GM21825 (cell line): ENCODE data around the gene TMEM167A.
"Not testable (repeated sequence)": the region's sequence is repeated elsewhere in the genome, so short reads cannot be mapped to it uniquely, and the experiment has no call there.

ENCODE experiments used
- ATAC-seq: cut with Tn5 transposase; IDR thresholded peaks from one replicate; pipeline ENCODE4 v1.9.1; 2021; ENCODE audit warnings: mild to moderate bottlenecking, moderate library complexity; ENCODE audit not compliant: unreplicated experiment

Gene TMEM167A

DNA sequence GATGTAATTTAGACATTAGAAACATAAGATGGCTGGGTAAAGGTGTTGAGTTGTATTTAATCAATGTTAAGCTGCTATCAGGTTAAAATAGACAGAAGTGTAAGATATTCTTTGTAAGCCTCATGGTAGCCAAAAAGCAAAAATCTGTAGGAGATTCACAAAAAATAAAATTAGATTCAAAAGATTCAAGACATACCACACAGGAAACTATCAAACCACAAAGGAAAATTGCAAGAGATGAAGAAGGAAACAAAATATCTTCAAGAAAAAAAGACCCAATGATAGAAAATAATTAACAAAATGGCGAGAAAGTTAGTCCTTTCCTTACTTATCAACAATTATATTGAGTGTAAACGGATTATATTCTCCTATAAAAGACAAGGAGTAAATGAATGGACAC is 15.4 kb upstream of the TMEM167A start:
- no peak for ATAC-seq

DNA sequence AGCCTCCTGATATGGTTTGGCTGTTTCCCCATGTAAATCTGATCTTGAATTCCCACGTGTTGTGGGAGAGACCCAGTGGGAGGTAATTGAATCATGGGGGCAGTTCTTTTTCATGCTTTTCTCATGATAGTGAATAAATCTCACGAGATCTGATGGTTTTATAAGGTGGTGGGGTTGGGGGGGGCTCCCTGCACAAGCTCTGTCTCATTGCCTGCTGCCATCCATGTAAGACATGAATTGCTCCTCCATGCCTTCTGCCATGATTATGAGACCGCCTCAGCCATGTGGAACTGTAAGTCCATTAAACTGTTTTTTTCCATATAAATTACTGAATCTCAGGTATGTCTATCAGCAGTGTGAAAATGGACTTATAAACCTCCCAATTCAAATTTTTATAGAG is 13.0 kb upstream of the TMEM167A start:
- ATAC-seq = no peak

DNA sequence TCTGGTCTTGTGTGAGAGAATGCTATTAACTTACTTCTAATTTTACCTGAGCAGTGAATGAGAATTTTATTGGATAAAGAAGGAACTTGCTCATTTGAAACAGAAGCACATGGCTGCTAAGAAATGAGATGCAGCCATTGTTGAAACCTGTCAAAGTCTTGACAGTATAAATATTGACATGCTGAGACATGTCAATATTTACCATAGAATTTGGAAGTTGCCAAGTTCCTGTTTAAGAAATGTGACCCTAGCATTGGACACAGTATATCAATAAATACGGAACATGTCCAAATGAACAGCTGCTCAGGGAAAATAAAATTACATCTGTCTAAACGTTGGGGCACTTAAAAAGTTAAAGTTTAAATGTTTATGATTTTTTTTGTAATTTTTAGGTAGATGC is 7.9 kb upstream of the TMEM167A start:
- ATAC-seq = no peak

DNA sequence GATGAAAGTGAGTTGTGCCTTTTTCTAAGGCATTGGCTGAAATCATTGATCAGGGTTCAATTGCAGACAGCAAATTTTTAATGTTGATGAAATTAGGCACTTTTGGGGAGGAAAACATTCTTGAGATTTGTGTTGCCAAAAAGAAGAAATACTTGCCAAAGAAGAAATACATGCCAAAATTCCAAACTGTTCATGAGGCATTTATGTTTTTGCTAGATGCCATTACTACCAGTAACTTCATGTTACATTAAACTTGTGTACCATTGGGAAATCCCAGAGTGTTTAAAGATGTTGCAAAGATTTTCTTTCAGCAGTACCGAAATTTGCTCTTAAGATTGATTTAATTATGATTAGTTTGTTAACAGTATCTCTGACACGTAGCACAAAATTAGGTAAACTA is 7.1 kb upstream of the TMEM167A start:
- ATAC-seq = no peak

DNA sequence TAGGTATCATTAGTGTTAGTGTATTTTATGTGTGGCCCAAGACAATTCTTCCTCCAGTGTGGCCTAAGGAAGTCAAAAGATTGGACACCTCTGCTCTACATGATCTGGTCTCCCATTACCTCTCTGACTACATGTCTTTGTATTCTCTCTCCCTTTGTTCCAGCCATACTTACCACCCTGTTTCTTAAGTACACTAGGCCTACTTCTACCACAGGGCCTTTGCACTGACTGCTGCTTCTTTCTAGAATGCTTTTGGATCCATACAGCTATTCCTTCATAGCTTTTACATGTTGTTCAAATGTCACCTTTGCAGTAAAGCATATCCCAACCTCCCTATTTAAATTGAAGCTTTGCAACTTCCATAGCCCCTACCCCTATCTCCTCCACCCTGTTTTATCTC is 5.6 kb upstream of the TMEM167A start:
- no peak for ATAC-seq

DNA sequence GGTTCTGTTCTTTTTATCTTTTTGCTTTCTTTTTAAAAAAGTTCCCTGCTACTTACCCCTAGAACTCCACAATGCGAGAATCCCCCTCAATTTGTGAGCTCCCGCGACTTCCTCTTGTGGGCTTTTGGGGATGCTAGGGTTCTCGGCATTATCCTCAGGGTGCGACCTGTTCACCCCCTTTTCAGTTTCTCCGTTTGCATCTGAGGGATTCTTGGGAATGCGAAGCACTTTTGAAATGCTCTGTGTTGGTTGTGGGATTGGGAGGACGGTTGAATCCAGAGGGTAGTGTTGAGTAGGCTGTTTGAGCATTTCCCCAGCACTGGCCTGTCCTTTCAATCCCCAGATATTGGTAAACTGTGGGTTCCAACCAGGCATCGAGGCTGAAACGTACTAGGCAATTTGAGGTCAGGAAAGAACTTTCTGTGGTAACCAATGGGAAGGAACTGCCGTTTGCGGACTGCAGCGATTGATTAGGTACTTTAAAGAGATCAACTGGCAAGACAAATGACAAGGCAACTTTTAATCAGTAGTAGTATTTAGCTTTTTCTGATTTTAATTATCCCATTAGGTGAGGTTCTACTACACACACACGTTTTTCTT is 568 bp upstream of the TMEM167A start:
- ATAC-seq = peak; percentile 8

DNA sequence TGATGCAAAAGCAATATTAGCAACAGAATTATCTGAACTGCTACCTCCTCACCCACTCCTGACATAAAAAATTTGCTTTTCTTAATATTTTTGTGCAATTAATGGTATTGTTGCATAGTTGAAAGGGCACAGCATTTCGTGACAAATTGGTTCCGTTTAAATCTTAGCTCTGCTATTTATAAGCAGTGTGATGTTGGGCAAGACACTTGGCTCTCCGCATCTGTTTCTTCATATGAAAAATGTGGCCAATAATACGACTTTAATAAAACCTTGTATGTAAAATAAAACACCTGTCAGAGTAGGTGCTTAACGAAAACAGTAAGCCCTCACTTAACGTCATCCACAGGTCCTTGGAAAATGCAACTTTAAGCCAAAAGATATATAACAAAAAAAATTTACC is 4.2 kb downstream of the TMEM167A start:
- no peak for ATAC-seq

DNA sequence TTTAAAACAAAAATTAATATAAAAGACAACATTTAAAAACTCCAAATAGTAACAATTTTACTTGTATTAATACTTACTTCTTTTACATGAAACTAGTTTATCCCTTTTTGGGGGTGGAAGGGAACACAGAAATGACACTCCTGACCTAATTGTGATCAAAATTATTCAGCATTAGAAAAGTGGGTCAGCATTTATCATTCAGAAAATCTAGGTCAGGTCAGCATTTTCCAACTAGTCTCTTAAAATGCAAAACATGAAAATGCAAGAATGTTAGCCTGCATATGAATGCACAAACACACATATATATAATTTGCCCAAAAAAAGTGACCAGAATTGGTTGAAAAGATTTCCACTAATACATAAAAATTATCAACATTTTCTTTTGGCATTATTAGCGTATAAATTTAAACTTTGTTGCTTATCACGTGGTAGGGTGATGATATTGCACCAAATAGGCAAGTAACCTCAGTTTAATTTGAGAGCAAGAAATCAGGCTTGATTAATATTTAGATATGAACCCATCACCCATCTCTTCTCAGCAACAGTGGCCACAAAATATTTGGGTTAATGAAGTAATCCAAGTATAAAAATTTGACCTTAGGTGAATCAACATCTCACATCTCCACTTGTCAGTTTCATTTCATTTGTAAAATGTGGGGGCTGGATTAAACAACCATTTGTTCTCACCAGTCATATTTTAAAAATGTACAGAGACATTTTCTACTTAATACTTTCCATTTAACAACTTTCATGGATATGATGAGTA is 5.7 kb downstream of the TMEM167A start:
- no peak for ATAC-seq

DNA sequence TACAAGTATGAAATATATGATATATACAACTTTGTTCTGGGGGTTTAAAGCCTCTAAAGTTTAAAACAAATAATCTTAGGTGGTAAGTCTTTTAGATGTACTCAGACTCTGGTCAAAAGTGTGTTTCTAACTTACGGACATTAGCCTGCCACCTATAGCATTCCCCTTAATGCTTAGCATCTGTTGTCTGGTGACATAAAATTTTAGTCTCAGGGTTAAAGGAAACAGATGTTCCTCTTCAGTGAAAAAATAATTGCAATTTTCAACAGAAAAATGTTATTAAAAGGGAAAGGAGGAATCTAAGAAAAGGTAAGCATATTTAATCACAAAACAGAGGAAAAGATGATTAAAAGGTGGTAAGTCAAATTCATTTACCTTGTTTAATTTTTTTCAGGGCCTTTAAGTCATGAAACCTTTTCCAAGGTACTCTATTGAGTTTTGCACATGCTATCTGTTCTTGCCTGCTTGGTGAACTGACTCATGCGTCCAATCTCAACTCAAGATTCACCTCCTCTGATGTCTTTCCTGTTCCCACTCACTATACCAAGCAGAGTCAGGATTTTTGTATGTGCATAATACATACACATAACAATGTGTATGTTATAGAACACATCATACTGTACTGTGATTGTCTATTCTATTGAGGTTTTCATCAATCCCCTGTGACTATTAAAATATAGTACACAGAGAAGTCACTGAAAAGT is 7.9 kb downstream of the TMEM167A start:
- ATAC-seq = no peak

DNA sequence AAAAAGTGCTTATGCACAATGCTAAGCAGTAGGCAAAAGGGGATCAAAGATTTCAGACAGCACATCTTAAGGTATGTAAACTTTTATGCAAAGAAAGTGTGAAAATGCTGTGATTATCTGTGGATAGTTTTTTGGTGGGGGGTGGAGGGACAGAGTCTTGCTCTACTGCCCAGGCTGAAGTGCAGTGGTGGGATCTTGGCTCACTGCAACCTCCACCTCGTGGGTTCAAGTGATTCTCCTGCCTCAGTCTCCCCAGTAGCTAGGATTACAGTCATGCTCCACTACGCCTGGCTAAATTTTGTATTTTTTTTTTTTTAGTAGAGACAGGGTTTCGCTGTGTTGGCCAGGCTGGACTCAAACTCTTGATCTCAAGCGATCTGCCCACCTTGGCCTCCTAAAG is 9.8 kb downstream of the TMEM167A start:
- not testable (repeated sequence) for ATAC-seq

DNA sequence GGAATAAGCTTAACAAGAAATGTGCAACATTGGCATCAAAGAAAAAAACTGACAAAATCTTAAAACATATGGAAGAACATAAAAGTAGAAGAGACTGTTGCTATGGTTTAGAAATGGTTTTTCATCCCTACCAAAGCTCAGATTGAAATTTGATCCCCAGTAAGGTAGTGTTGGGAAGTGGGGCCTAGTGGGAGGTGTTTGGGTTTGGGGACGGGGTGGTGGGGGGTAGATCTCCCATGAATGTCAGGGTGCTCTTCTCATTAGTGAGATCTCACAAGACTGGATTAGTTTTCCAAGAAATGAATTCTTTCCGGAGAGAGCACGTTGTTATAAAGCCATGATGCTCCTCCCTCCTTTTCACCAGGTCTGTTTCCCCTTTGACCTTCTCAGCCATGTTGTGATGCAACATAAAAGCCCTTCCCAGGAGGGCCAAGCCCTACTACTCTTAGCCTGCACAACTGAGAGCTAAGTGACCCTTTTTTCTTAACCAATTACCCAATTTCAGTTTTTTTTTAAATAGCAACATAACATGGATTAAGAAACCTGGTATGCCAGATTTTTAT is 10.6 kb downstream of the TMEM167A start:
- ATAC-seq = no peak

DNA sequence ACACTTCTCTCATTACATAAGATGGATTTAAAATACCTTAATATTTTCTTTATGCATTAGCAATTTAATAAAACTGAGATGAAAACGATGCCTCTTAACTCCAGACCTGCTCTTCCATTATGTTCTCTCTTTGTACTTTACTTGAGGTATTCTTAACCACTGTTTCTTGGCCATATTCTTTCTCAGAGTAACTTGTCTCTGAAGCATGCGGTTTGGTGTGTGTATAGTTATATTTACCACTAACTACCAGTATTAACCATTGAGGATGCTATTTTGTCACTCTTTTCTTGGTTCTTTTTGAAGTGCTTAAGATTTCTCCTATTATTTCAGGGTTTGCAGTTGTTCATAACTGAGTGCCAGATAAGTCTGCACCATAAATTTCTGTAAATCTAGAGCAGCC is 17.9 kb downstream of the TMEM167A start:
- ATAC-seq = no peak

DNA sequence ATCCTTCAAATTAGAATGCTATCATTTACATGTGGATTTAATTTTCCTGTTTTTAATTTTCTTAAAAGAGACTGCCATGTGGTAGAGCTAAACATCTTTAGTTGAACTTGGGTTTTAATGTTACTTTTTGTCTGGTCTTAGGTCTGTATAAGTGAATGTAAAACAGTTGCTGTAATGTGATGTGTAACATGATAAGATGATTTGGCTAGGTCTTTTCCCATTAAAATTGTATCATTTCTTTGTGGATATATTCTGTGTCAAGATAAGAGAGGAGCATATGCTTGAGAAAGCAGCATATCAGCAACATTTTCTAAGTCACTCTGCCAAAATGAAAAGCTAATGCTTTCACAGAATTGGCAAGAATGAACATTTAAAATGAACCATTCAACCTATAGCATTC is 18.5 kb downstream of the TMEM167A start:
- ATAC-seq = no peak

DNA sequence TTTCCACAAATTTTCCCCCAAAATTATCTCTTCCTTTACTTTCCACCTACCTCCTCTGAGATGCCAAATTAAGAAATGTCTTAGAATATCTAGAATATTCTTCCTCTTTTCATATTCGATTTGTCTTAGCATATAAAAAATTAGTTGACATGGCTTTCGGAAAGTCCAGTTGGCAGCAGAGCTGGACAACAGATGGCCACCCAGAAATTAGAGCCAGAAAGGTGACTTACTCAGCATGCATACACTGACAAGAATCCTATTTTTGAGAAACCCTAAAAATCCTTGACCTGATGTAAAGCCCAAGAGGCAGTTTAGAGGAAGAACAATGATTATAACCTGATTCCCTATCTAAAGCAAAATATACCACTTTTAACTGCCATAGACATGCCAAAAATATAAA is 22.0 kb downstream of the TMEM167A start:
- ATAC-seq = no peak

DNA sequence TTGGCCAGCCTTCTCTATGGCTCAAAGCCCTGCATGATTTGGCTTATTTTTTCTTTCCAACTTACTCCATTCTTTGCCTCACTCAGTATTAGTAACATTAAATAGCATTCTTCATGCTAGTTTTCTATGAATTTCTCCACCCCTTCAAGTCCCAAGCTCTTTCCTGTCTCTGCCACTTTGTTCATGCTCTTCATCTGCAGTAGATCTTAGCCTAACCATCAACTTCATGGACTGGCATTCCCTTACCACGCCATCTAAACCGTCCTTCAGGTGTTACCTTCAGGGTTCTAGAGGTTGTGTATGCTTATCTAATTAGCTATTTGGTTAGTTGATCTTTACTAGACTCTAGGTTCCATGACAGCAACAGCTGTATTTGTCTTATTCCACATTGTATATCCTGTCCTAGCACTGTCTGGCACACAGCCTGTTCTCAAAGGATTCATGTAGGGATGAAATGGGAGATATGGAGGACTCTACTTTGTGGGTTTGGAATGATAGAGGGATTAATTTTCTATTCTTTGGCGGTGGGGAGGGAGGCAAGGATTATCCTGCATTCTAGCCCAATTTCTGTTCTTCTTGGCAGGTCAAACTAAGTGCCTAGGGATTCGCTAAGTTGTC is 26.4 kb downstream of the TMEM167A start:
- no peak for ATAC-seq

DNA sequence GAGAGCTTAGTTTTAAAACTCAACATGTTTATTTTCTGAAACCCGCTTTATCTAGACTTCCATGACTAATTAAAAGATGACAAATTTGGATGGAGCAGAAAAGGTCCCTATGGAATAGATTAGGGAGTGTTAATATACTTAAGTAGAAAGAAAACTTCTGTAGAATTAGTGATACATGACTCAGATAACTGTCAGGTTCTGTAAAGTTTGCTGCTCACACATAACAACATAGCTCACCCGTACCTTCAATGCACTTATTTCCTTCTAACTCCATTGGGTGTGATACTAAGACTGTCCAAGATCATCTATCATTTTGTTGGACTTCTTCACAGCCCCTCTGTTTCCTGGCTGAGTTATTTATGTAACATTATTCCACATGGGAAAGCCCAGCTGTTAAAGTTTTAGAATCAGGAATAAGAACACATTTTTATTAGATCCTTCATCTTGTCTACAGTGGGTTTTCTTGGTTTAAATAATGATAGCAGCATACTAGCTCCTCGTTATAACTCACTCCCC is 27.8 kb downstream of the TMEM167A start:
- no peak for ATAC-seq

DNA sequence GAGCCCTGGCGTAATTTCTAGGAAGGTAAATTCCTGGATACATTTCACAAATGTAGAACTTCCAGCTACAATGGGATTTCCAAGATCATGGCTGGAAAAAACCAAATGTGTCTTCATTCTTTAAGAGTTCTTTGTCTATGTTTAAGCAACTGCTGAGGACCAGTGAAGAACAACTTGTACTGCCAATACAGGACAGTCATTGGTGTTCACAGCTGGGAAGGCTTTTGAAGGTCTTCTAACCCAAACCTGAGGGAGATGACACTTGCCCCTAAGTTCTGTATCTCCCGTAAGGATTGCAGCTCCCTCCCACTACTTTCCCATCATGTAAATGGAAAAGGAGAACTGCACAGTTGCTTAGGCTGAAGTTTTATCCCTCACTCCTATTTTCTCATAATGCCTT is 28.4 kb downstream of the TMEM167A start:
- ATAC-seq = no peak

DNA sequence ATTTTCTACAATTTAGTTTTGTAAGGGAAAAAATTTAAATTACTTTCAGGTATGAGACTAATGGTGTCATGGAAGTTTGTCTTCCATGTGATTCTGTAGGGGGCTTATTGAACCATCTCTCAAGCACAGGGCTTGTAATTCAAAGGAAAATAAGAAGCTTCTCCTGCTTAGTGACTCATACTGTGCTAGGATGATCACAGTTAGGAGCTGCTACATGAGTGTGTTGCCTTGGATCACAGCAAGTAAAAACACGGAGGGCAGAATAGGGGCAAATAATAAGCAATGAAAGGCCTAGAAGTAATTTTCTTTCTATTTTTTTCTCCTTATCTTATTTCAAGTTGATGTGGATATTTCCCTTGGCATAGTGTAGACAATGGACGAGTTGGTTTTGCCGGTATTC is 28.9 kb downstream of the TMEM167A start:
- no peak for ATAC-seq

DNA sequence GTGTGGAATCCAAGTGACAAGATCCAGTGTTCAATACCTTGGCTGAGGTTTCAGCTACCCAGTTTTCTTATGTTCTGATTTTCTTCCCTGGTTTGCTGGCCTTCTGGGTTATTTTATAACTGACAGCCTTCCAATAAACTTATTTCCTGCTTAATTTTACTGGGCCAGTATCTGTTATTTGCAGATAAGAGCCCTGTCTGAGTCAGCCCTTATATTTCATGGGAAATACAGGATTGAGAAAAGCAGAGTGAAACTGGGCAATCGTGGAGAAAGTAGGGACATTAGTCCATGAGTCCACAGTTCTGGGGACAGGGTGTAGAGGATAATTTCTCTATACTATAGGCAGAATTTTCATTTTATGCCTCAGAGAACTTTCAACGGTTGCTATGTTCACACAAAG is 32.3 kb downstream of the TMEM167A start:
- no peak for ATAC-seq

DNA sequence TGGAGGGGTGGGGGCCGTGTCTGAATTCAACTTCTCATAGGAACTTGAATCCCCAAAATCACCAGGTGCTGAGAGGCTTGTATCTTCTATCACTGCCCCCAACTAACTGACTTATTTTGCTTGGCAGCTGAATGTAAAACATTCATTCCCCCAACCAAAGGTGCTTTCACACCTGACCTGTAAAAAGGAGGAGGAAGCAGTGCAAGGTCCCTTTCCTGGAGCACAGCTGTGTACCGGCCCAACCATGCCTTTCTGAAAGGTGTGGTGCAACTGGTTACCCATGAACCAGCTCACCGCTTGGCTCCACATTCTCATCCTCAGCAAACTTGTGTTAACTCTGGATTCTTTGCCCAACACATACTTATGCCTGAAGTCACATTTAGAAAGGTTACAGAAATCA is 34.7 kb downstream of the TMEM167A start:
- no peak for ATAC-seq

DNA sequence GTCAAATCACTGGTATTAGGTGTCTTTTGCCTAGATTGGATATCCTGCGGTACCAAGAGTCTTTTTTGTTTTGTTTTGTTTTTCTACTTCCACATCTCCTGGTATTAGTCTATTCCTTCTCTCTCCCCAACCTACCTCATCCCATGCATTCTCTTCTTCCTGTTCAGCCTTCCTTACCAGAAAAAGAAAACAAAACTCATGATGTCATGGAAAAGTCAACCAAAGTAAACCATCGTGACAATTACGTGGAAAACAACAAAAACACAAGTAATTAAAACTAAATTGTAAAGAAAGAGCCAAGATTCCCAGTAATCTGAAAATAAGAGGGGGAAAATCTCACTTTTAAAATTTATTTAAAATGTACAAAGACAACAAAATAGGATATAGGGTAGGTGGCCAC is 38.3 kb downstream of the TMEM167A start:
- no peak for ATAC-seq
